HG03457 (cell line): ENCODE results near the gene NOX1.
A peak's percentile ranks its signal among the peaks of the same experiment; 100 is the strongest.

Experiments used
- ATAC-seq: cut with Tn5 transposase; IDR thresholded peaks from one replicate; pipeline ENCODE4 v1.9.1; 2021; ENCODE audit warnings: moderate number of reproducible peaks; ENCODE audit not compliant: unreplicated experiment

NOX1 gene

DNA sequence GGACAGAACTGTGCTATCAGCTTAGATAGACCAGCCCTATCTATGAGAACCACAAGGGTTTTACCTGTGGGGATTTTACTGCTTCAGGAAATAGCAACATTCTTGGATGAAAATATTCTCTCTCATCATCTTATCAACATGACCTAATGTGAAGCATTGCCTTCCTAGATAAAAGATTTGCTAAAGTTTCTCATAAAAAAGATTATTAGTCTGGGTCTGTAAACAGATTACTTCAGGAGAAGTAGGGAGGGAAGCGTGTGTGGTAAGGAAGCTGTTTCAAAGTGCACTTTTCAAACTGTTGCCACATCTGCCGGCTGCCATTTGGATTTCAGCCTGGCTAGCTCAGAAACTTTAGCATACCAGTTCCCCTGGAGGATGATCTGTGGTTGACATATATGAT is at the start of gene NOX1:
NOX1 (minus strand) TSS at position 35 of the 400 bp plus-strand sequence. CDS start 220 bp downstream, outside the sequence.
- no peak for ATAC-seq

DNA sequence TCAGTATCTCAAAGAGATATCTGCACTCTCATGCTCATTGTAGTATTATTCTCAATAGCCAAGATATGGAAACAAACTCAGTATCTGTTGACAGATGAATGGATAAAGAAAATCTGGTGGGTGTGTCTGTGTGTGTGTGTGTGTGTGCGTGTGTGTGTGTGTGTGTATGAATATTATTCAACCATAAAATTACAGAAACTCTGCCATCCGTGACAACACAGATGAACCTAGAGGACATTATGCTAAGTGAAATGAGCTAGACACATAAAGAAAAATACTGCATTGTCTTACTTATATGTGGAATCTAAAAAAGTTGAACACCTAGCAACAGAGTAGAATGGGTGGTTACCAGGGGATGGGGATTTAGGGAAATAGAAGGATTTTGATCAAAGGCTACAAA is 41.4 kb upstream of the NOX1 start:
- no peak for ATAC-seq

DNA sequence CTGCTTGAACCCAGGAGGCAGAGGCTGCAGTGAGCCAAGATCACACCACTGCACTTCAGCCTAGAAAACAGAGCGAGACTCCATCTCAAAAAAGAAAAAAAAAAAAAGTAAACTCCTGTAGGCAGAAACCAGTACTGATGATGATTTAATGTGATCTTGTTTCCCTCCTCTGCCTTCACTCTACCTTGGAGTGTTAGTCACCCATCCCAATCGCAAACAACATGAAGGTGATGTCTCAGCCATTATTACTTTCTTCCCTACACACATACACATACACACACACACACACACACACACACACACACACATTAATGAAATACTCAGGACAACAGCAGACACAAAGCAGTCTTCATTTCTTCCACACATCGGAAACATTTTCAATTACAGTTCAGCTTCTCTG is 39.0 kb upstream of the NOX1 start:
- no peak for ATAC-seq

DNA sequence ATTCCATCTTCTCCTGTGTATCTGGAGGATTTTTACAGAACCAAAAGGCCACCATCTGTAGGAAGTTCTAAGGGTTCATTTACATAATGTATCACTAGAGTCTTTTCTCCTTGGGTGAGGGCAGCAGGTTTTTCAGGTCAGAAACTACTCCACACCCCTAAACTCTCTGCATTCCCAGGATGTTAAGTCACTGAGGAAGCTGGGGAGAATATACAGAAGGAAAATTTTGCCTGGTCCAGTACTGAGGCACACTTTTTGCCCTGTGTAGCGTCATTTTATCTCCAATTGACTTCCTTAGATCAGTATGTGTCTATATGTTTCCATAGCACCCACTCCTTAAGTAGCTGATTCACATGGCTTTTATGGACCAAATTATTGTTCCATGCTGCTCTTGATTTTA is 37.6 kb upstream of the NOX1 start:
- no peak for ATAC-seq

DNA sequence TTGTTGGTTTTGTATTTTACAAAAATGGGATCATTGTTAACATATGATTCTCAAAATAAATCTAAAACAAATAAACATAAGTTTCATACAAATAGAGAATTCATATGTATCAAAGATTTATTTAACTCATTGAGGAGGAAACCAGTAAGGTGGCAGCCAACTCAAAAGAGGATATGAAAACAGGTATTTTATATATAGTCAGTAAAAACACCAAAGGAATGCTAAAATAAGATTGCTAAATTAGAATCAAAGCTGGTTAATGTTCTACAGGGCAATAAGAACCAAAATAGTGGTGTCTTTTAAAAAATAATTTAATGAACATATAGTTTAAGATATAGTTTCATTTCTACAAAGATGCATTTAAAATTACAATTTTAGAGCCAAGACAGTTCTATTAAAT is 31.5 kb upstream of the NOX1 start:
- no peak for ATAC-seq

DNA sequence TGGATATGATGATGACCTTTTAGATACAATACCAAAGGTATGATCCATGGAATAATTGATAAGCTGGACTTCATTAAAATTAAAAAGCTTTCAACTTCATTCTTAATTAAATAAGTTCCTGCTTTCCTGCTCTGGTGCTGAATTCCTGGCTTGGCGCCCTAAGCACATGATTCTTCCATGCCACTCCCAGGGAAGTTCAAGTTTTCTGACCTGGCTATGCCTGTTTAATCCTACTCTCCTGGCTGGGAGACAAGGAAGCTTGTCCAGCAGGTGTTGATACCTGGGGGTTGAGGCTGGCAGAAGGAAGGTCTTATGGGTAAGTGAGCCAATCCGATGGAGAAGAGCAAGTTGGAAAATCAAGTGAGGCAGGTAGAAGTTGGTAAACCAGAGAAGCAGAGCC is 30.3 kb upstream of the NOX1 start:
- ATAC-seq, result no peak

DNA sequence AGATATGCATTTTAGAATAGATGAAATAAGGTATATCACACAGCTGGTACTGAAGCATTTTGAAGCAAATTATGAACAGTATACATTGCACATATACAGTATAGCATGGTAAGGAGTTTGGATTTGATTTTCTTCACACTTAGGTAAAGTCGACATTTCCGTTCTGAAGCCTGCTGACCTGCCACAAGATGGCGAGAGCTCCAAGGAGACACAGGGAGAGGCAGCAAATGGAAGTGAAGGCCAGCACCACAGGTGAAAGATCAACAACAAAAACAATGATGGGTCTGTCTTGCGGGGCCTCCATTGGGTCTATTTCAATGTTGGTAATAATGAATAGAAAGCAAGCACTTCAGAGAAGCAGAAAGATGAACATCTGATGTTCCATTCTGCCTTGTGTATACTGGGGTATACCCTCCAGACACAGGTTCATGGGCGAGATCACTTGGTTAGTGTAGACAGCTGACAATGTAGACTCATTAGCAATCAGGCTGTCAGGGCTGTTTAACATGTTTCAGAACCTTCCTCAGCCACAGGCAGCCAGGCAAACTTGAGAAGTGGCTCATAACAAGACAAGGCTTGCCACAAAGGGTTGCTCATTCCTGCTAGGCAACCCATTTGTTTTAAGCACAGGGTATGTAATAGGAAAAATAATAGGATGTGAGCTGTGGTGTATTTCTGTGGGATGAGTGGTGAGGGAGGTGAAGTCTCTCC is 21.4 kb upstream of the NOX1 start:
- no peak for ATAC-seq

DNA sequence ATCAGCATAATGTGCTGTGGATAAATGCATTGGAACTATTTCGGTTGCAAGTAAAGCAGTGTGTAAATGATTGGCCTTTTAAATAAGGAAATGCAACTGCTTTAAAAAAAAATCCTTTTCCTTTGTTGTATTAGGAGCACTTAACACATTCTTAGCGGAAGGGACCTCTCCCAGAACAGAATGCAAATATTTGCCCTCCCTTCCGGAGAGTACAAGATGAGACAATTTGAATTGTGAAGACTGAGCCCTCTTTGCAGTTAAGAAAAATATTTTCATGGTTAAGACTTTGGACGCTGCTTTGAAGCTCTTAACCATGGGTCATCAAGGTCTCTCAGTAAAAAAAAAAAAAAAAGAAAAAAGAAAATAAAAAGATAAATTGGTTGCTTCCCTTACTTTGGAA is 9.5 kb upstream of the NOX1 start:
- no peak for ATAC-seq

DNA sequence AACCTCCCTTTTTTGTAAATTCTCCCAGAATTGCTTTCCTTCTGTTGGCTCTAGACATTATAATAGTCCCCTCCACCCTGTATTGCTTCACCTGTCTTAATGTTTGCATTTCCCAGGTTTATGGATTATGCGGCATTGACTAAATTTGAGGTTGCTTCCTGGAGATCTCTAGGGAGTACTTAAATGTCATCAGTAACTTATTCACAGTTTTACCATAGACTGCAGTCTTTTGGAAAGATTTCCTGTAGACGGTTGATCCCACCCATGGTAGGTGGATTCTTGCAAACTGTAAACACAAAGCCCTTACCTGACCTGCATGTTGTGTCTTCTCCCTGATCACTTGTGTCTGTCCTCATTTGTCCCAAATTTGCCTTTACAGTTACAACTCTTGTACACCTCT is 6.2 kb upstream of the NOX1 start:
- ATAC-seq, result no peak

DNA sequence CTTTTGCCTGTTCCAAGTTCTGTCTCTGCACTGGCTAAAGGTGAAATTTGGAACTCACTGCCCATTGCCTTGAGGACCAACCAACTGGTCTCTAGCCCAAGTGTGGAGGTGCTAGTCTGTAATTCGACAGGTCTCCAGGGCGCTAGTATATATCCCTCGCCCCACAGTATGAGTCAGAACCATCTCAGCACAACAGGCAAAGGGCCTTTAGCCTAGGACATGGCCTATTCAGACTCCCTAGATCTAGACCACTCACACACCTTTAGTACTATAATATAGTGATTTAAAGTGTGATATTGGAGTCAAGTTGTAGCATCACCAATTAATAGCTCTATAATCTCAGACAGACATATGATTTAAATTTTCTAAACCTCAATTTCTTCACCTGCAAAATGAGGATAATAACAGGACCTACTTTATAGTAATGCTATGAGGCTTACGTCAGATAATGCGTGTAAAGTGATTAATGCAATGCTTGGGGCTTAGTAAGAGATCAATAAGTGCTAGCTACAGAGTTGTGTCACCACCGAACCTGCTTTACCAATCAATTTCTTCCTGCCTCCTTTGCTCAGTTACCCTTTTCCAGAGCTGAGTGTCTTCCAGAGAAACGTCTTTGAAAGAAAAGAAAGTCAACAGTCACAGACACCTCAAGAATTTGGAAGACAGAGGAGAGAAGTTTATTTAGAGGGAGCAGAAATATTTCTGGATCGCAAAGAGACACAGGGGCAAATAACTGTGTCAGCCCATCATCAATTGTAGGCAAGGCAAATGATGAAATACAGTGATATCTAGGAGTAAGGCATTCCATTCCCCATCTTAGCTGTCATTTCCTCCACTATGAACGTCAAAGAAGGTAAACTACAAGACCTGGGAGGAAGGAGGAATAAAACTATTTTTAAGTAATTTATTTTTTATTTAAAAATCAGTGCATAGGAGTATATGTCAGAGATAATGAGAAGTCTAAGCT is 2.3 kb downstream of the NOX1 start:
- ATAC-seq, result no peak

DNA sequence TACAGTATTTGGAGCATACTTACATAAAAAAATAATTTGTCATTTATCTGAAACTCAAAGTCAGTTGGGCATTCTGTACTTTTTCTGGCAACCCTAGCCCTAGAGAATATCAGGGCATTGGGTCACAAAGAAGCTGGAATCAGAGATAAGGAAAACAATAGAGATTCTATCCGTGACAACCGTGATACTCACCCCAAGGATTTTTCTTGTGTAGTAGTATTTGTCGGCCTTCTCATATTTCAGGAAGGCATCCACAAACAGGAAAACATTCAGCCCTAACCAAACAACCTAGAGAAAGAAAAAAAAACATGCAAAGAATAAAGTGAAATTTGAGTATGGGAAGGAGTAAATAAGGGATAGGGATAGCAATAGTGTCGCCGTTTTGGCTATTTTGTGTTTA is 3.6 kb downstream of the NOX1 start:
- ATAC-seq, result no peak

DNA sequence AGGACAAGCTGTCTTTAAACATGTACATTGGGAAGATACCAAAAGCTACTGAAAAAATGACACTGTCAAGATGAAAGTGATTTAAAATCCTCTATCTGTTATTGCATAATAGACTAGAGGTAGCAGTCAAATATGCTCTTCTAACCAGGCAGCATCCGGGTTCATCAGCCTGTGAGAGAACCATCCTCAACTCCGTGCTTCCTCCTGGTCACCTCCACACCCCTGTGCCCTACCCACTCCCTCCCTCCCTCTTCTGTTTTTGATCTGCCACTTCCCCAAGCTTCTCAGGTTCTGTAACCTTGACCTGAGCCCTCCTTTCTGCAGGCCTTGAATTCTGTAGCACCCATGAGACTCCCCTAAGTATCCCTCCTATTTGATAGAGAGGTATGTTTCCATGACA is 5.9 kb downstream of the NOX1 start:
- ATAC-seq, result no peak

DNA sequence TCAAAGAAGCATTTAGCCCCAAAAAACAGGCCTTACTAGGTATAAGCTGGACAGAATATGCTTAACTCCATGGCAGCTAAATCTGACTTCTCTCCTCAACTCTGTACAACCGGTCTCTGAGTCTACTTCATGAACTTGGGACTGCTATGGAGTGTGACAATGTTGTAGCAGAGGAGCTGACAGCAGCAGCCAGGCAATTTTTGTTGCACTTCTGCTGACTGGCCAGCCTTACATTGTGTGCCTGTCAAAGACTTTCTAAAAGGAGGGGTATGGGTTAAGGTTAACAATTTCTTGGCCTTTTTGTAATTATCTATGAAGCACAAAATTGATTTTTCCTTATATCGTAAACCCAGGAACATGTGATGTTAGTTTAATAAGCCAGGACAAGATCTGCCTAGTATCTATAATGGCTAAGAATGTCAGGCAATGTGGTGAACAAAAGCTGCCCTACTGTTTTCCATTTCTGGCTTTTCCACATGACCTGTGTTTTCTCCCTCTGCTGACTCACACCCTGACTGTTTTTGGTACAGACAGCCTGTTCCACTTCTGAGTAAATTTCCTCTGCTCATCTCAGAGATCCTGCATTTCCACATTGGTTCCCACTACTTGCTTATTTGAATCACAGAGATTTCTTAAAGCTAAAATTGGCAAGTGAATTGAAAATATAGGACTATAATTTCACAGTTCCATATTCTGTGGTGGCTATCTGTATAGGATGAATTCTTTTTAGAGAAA is 9.3 kb downstream of the NOX1 start:
- ATAC-seq, result no peak

DNA sequence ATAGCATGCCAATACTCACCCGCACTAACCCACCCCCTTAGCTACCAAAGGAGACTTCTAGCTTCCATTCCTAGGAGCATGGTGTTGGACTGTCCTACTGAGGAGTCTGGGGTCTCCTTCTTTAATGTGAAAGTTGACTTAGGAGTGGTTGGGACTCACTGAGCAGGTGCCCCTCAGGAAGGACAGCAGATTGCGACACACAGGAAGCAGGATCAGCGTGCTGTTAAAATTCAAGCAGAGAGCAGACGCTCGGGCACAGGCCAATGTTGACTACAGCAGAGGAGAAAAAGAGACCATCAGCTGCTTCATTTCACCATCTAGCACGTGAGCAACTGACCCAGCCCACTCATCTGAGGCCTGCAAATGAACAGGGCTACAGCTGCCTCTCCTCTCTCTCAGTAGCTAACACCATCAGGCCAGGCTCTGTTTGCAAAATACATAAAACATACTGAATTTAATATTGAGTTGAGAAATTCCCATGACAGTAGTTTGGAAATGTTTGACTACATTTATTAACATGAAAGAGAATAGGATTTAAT is 10.8 kb downstream of the NOX1 start:
- ATAC-seq, result no peak

DNA sequence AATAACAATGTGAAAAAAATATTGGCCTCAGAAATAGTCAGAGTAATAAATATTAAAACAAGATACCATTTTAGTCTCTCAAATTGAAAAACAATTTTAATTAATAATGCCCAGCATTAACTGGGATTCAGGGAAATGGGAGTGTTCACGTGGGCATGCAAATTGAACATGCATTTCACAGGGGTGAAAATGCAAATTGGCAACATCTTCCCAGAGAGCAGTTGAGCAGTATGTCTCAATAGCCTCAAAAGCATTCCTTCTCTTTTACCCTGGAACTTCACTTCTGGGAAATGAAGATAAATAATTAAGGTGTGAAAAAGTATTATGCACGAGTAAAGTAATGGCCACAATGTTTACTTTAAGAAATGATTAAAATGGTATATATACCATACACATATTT is 21.3 kb downstream of the NOX1 start:
- no peak for ATAC-seq

DNA sequence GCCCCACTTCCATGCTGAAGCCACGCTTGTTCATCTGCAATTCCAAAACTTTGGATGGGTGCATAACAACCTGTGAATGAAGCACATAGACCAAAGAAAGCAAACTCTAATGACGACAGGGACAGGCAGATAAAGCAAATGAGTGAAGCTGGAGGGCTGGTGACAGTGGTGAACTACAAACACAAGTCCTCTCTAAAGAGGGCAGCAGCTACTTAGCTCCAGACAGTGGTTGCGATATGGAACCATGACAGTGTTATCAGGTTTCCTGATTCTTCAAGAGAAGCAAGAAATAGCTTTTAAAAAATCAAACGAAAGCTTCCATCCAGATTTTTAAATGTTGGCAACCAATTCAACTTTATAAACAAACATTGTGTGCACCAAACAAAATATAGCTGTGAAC is 23.8 kb downstream of the NOX1 start:
- no peak for ATAC-seq

DNA sequence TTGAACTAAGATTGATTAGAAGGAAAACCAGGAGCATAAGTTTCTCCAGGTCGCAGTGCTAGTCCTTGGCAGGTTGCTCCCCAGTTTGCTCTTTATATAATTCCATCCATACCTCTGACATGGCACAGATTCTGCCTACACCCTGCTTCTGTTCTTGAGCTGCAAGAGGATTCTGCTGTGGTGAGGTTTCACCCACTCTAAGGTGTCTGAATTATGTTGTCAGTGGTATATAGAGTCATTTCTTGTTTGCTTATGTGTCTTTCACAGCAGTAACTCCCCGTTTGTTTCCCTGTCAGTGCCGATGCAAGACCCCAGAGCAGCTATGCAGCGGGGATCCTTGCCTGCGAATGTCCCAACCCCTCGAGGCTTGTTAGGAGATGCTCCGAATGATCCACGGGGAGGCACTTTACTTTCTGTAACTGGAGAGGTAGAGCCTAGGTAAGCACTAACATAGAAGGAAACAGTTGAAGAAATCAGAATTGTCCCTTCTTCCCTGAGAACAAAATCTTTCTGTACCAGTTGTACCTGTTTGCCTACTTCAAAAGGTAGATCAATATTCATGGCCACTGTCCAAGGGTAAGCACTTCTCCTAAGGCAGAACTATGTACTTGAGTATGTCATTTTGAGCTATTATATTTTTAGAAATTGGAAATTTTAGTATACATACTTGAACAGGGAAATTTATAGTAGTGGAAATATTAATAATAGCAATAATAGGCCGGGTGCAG is 42.8 kb downstream of the NOX1 start:
- ATAC-seq, result no peak

DNA sequence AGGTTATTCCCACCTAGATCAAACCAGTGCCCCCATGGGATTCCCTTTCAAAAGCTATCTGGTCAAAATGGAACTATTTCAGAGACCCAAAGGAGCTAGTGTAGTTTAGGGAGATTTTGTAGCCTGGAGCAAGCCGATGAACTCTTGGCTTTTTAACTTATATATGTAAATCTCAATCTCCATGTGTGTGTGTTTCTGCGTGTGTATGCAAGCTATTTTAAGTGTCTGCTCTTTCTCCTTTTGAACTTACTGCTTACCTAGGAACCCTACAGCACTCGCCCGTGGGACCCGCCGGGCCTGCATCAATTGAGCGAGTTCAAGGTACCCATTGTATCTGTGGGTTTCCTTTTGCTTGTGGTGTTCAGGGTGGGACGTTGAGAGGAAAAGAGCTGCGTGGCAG is 43.6 kb downstream of the NOX1 start:
- no peak for ATAC-seq

DNA sequence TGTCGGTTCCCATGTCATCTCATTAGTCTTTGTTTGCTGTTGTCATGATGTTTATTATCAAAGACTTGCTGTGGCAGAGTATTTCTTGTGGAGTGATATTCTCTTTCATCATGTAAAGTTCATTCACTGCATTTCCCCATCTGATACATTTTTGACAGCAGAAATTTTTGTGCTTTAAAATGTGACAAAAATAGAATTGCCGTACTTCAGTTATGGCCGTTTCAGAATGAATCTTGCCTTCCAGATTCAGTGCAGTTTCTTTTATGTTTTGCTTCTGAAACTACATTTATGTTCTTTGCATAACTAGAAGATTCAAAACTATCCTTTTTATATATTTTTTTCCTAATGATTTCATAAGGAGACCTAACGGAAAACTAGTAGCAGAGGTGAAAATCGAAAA is 44.0 kb downstream of the NOX1 start:
- ATAC-seq, result no peak

DNA sequence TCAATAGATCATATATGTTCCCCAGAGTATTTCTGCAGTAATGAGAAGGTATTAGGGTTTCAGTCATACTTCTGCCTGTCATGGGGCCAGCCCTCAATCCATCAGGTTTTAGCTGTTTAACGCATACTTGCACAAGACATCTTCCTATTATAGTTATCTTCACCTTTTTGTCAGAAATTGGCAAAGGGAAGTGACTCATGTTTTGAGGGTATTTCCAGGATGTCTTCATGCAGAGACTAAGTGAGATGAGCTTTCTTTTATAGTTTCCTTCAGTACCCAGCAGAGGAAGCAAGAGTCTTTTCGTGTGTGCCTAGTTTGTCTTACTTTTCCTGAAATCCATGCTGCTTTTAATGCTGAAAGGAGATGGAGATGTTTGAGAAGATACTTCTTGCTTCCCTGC is 44.4 kb downstream of the NOX1 start:
- ATAC-seq, result peak; percentile 77
